Measurements from ENCODE around the gene MEX3D.
"Not testable (repeated sequence)": the region's sequence is repeated elsewhere in the genome, so short reads cannot be mapped to it uniquely, and the experiment has no call there.

MEX3D gene

DNA sequence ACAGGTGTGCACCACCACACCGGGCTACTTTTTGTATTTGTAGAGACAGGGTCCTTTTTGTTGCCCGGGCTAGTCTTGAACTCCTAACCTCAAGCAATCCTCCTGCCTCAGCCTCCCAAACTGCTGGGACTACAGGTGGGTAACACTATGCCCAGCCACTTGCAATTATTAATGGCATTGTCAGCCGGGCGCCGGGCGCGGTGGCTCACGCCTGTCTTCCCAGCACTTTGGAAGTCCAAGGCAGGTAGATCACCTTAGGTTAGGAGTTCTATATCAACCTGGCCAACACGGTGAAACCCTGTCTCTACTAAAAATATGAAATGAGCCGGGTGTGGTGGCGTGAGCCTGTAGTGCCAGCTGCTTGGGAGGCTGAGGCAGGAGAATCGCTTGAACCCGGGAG, 2.7 kb upstream of the MEX3D start:
- DNase-seq, result no peak

DNA sequence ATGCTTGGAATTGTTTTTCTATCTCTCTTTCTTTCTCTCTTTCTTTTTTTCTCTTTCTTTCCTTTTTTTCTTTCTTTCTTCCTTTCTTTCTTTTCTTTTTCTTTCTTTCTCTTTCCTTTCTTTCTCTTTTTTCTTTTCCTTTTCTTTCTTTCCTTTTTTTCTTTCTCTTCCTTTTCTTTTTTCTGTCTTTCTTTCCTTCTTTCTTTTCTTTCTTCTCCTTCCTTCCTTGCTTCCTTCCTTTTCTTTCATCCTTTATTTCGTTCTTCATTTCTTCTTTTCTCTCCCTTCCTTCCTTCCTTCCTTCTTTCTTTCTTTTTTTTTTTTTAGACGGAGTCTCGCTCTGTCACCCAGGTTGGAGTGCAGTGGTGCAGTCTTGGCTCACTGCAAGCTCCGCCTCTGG, 1.9 kb upstream of the MEX3D start:
- no peak for DNase-seq

DNA sequence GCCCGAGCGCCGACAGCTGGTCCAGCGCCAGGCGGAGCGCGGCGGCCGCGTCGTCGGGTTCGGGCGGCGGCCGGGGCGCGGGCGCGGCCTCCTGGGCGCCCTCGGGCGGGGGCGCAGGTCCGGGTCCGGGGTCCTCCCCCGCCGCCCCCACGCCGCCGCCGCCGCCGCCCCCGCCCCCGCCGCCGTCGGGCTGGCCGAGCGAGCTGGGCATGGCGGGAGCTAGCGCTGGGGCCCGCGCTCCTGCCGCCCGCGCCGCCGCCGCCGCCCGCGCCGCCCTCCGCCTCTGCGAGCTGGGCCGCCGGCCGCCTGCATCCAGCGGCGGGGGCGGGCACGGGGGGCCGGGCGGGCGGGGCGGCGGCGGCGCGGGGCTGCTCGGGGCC, 287 bp downstream of the MEX3D start:
- DNase-seq, result no peak

DNA sequence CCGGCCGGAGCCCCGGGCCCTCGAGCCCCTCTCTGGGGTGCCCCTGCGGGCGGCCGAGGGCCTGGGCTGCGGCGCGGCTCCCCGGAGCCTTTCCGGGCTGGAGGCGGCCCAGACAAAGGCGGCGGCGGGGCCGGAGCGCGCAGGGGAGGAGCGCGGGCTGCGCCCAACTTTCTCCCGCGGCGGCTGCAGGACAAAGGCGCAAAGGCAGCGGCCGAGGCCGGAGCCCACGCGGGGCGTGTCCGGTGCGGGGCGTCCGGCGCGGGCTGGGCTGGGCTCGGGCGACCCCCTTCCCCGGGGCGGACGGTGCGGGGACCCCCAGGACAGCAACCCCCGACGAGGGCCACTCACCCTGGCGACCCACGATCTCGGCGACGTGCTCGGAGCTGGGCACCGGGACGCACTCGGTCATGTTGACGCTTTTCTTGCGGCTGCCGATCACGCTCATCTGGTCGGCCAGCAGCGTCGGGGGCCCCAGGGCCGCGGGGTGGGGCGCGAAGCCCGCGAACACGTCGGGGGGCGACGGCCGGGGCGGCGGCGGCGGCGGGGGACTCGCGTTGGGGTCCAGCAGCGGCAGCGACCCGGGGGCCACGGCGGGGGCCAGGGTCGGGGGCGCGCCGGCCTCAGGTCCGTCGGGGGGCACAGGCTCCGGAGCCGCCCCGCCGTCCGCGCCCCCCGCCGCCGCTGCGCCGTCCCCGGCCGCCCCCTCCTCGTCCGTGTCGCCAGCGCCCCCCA, 843 bp downstream of the MEX3D start:
- no peak for DNase-seq

DNA sequence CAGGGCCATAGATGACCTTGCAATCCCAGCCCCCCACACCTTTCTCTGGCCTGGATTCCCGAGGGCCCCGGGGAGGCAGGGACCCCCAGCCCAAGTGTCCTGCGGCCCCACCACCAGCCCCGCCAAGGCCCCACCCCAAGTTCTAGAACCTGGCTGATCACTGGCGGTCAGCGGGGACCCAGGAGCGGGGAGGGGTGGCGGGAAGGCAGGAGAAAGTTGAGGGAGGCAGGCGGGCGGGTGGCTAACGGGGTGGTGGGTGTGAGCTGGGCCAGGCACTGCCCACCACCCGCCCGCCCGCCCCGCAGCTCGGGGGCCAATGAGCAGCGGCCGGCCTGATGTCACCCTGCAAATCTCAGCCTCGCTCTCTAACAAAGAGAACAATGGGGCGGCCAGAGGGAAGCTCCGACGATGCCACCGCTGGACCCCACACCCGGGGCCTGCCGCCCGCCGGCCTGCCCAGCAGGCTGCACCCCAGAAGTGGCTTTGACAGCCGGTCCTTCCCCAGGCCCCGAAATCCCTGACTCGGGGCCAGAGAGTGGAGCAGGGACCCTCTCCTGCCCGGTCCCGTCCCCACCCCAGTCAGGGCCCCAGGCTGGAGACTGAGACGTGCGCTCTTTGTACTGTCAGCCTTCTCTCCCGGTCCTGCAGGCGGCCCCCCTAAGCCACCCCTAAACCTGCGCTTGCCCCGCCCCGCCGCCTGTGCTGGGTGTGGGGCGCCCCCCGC, 1.6 kb downstream of the MEX3D start:
- DNase-seq, result no peak

DNA sequence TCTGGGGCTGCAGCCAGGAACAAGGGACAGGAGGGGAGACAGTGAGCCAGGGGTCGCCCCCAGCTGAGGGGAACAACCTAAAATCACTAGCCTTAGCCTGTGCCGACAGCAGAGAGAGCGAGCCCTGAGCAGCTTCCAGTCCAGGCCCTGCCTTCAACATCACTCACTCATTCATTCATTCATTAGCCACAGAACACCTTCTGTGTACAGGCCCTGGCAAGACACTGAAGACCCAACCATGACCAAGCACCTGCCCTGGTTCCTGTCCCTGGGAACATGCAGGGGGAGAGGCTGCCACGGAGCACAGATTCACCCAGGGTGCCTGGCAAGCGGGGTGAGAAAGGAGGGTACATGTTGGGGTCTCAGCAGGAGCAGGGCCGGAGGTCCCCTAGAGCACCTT, 4.9 kb downstream of the MEX3D start:
- DNase-seq, result no peak

DNA sequence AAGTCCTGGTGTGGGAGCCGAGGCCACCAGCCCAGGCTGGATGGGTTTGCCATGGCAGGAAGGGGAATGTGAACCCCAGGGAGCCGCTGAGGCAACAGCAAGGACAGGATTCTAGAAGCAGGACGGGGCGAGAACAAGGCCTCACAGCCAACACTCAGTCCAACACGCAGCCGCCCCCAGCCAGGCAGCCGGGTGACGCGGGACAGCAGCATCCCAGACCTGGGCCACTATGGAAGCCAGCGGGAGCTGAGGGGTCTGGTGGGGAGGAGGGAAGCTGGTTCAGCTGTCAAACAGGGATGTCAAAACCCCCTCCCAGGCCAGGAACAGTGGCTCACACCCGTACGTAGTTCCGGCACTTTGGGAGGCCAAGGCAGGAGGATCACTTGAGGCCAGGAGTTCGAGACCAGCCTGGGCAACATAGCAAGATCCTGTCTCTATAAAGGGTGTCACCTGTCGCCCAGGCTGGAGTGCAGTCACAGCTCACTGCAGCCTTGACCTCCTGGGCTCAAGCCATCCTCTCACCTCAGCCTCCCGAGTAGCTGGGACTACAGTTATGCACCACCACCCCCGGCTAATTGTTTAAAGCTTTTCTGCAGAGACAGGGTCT, 6.8 kb downstream of the MEX3D start:
- DNase-seq, result no peak

DNA sequence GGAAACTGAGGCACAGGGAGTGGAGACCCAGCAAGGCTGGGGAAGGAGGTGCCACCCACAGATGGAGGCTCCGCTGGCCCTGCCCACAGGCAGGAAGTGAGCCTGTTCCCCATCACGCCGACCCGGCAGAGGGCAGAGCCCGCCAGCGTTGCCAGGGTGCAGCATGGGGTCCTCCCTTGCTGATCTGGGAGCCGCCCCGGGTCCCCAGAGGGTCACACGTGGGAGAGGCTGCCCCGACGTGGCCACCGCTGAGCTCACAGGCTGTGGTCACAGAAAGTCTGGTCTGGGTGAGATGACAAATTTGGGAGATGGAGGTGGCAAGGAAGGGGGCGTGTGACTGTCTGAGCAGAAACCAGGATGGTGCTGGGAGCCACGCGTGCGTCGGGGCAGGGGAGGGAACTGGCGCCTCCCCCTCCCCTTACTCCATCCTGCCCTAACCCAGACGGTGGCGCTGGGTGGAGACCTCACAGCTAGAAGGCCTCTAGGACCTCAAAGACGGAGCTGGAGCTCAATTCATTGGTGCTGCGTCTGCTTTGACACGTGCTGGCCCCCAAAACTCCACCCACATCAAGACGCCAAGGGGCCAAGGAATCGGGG, 7.7 kb downstream of the MEX3D start:
- no peak for DNase-seq

DNA sequence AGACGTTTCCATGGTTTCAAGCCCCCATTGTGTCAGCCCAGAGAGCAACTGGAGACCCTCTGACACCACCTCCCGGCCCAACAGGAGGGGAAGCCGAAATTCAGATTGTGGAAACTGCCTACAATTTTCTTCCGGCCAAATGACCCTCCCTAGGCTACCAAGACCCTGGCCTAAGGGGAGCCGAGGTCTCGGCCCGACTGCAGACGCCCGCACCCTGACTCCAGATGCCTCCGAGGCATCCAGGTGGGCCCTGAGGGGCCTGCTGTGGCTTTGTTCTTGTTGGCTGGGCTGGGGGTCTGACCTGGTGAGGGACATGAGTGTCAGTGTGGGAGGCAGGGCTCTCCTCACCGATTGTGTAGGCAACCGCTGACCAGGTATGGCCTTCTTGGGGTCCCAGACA, 9.6 kb downstream of the MEX3D start:
- DNase-seq, result no peak

DNA sequence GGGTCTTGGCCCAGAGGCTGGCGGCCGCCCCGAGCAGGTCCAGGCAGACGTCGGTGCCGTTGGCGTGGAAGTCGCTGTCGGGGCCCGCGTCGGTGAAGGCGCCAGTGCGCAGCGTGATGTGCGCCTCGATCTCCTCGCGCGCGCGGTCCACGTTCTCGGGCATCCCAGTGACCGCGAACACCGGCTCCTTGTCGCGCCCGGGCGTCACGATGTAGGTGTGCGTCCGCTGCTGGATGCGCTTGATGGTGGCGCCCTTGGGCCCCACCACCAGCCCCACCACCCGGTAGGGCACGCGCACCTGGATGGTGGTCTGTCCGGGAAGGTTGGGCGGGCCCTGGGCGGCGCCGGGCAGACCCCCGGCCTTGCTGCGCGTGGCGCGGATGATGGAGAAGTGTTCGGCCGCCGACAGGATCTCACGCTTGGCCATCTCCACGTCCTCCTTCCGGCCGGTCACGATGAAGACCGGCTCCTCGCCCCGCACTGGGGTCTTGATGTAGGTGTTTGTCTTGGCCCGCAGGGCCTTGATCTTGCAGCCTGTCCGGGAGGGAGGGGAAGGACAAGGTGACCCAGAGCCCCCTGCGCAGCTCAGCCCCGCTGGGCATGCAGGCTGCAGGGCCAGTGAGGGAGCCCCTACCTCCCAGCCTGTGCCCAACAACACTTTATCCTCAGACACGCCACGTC, 11.6 kb downstream of the MEX3D start:
- DNase-seq, result no peak

DNA sequence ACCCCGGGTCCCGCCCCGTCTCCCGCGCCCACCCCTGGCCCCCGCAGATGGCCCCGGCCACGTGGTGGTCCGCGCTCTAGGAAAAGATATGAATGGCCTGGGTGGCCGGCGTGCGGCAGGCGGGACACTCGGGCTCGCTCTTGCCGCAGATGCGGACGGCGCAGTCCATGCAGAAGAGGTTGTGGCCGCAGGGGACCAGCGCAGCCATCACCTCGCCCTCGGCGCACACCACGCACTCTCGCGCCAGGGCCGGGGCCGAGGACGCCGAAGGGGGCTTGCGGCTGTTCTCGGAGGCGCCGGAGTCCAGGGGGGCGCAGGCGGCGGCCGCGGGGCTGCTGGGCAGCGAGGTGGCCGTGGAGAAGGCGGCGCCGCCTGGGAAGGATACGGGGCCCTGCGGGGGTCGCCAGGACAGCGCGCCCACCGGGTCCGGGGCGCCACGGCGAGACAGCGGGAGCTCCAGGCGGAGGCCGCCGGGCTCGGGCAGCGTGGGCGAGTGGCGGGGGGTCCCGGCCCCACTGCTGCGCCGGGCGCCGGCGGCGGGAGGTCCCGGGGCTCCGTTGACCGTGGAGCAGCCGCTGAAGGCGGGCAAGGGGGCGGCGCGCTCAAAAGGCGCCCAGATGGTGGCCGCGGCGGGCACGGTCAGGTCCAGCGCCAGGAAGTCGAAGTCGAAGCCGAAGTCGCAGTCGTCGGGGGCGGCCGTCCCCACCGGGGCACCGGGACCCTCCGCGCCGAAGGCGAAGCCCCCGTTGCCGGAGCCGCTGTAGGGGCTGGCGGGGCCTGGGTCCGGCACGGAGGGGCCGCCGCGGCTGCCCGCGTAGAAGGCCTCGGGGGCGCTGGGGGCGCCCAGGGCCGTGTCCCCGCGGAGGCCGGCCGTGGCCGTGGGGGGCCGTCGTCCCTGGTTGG, 12.4 kb downstream of the MEX3D start:
- no peak for DNase-seq

DNA sequence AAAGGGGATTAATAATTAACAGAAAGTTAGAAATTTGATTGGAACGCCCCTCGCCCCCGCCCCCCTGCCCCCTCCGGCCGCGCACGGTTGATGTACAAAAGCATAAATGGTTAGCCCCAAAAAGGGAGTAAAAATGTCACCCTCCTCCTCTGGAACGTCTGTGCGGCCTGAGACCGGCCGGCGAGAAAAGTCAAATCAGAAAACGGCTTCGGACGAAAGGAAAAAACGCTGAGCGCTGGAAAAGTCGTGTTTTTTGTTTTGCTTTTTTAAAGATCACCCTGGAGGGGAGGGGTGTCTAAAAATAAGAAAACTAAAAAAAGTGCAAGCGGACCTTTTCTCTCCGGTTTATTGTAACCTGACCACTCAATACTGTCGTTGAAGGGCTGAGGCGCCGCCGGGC, 13.2 kb downstream of the MEX3D start:
- DNase-seq, result no peak

DNA sequence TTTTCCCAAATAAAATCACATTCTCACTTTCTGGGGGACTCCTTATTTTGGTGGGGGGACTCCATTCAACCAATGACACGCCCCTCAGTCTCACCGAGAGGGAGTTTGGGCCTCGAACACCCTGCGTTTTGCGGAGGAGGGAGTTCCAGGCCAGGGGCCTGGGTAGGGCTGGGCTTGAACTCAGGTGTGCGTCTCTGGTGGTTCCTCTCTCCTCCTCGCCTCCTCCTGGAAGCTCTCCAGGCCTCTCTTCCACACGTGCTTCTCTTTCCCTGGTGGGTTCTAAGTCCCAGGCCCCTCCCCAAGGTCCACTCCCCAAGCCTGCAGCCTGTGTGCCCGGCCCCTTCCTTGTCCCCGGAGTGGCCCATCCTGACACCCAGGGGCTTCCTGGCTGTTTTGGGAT, 14.7 kb downstream of the MEX3D start:
- DNase-seq, result no peak

DNA sequence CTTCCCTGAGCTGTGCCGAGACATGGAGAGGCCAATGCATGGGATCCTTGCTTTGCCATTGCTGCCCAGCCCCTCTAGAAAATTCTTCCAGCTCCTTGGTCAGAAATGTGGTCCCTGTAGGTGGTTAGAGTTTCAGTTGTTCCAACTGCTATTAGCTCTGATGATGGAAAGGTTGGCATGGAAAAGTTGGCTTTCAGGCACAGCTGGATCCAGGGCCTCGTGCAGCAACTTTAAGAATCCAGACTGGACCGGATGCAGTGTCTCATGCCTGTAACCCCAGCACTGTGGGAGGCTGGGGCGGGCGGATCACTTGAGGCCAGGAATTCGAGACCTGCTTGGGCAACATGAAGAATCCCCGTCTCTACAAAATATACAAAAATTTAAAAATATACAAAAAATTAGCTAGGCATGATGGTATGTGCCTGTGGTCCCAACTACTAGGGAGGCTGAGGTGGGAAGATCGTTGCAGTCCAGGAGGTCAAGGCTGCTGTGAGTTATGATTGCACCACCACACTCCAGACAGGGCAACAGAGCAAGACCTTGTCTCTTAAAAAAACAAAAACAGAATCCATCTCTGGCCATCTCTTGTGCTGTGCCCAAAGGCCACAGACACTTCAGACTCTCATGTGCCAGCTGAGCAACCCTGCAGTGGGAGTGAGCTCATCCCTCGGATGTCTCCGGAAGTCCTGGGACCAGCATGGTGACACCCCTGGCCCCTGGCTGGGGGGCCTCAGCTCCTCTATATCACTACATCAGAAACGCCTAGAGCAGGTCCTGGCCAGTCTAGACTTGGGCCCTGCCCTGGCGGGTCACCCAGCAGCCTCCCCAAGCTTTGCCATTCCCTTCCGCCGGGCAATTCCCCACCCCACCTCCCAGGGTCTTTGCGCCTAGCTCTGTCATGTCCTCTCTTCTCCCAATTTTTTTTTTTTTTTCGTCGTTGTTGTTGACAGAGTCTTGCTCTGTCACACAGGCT, 16.8 kb downstream of the MEX3D start:
- no peak for DNase-seq

DNA sequence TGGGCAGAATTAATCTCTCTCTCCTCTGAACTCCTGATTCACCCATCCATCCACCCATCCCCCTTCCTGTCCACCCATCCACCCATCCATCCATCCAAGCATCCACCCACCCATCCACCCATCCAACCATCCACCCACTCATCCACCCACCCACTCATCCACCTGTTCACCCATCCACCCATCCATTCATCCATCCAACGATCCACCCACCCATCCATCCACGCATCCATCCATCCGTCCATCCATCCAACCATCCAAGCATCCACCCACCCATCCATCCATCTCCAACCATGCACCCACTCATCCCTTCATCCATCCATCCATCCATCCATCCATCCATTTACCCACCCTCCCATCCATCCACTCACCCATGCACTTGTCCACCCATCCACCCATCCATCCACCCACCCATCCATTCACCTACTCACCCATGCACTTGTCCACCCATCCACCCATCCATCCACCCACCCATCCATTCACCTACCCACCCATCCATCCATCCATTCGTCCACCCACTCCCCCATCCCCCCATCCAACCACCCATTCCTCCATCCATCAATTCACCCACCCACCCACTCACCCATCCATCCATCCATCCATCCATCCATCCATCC, 18.7 kb downstream of the MEX3D start:
- no peak for DNase-seq

DNA sequence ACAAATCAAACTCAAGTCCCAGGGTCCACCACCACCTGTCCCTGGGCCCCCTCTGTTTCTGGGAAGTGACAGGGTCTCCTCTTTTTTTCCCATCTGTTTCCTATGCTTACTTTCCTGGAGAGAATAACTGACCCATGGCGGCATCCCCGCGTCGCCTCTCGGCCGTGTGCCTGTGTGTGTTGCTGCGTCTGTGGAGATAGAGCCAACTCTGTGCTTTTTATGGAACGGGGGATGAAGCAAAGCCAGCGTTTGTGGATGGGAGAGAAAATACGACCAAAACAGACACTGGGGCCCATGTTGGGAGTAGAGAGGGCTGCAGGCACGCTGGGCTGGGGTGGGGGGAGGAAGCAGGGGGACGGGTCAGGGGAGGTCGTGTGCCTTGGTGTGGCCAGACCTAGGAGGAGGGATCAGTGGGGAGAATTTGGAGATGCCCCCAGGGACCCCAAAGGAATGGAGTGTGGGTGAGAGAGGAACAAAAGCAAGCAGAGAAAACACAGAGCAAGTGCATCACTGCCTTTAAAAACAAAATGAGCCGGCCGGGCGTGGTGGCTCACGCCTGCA, 27.7 kb downstream of the MEX3D start:
- DNase-seq, result no peak

DNA sequence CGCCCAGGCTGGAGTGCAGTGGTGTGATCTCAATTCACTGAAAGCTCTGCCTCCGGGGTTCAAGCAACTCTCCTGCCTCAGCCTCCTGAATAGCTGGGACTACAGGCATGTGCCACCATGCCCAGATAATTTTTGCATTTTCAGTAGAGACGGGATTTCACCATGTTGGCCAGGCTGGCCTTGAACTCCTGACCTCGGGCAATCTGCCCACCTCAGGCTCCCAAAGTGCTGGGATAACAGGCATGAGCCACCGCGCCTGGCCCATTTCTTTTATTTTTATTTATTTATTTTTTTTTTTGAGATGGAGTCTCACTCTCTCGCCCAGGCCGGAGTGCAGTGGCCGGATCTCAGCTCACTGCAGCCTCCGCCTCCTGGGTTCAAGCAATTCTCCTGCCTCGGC, 28.4 kb downstream of the MEX3D start:
- not testable (repeated sequence) for DNase-seq

DNA sequence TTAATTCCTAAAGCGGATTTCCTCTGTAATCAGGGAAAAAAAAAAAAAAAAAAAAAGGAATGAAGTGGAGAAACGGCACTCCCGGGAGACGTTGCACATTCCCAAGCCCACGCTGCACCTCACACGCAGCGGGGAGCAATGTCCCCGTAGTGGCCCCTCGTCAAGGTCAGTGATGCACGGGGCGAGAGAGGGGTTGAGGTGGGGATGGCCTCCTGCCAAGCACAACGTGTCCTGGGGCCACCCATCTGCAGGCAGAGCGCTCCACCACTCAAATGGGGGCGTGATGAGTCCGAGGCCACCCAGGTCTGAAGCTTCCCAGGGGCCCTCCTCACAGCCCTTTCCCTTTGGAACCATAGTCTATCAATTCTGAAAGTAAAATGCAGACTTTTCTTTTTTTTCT, 29.1 kb downstream of the MEX3D start:
- no peak for DNase-seq

DNA sequence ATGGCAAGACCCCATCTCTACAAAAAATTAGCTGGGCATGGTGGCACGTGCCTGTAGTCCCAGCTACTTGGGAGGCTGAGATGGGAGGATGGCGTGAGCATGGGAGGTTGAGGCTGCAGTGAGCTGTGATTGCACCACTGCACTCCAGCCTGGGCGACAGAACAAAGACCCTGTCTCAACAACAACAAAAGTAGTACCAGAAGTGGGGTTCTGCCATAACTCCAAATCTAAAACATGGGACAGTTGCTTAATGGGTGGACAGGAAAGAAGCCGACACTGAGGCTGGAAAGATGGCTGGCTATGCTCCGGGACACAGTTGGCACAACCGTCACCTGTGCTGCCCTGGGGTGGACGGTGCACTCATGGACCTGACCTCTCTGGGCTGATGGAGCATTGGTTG, 32.4 kb downstream of the MEX3D start:
- DNase-seq, result not testable (repeated sequence)

DNA sequence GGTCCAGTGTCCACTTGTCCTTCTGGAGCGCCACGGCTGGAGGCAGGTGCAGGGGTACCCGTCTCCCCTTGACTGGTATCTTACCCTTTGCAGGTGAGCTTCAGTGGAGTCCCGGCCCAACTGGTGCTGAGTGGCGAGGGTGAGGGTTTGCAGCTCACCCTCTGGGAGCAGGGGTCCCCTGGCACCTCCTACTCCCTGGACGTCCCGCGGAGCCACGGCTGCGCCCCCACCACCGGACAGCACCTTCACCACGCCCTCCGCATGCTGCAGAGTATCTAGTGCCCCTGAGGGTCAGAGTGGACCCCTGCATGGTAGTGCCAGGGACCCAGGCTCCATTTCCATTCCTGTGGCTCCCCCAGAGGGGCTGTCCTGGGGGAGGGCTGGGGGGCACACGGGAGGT, 33.2 kb downstream of the MEX3D start:
- no peak for DNase-seq

Data from CD4-positive, alpha-beta T cell treated with Interferon gamma for 1 hour (primary cell).